ENCODE measurements around the gene ARFIP1.

- TF ChIP-seq ZNF791 (tag by site-specific recombination; IDR thresholded peaks at IDR 0.05) (no peak), ZNF623 (tag by site-specific recombination; IDR thresholded peaks at IDR 0.05) (no peak), ZNF10 (tag by site-specific recombination; IDR thresholded peaks at IDR 0.05) (no peak), ZNF146 (tag by site-specific recombination; IDR thresholded peaks at IDR 0.05) (no peak), TCF7L2 (IDR thresholded peaks at IDR 0.05; ENCODE audit: borderline replicate concordance, low read depth, low read length) (no peak)
- TF ChIP-seq, protein P1, sequence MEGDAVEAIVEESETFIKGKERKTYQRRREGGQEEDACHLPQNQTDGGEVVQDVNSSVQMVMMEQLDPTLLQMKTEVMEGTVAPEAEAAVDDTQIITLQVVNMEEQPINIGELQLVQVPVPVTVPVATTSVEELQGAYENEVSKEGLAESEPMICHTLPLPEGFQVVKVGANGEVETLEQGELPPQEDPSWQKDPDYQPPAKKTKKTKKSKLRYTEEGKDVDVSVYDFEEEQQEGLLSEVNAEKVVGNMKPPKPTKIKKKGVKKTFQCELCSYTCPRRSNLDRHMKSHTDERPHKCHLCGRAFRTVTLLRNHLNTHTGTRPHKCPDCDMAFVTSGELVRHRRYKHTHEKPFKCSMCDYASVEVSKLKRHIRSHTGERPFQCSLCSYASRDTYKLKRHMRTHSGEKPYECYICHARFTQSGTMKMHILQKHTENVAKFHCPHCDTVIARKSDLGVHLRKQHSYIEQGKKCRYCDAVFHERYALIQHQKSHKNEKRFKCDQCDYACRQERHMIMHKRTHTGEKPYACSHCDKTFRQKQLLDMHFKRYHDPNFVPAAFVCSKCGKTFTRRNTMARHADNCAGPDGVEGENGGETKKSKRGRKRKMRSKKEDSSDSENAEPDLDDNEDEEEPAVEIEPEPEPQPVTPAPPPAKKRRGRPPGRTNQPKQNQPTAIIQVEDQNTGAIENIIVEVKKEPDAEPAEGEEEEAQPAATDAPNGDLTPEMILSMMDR (tag by site-specific recombination; IDR thresholded peaks at IDR 0.05), result no peak
Measured at GRCh38 chr4:152938237-152938947, 158.6 kb downstream of the ARFIP1 start.
